ENCODE results near the gene IPCEF1.
"Not testable (repeated sequence)": the region's sequence is repeated elsewhere in the genome, so short reads cannot be mapped to it uniquely, and the experiment has no call there.

IPCEF1 gene

GRCh38 chr6:154251116-154251515 lies 105.5 kb downstream of the IPCEF1 start:
- in situ Hi-C loops (cut with HindIII; ENCODE audit: low sequenced_read_pairs), result no loop called here

DNA sequence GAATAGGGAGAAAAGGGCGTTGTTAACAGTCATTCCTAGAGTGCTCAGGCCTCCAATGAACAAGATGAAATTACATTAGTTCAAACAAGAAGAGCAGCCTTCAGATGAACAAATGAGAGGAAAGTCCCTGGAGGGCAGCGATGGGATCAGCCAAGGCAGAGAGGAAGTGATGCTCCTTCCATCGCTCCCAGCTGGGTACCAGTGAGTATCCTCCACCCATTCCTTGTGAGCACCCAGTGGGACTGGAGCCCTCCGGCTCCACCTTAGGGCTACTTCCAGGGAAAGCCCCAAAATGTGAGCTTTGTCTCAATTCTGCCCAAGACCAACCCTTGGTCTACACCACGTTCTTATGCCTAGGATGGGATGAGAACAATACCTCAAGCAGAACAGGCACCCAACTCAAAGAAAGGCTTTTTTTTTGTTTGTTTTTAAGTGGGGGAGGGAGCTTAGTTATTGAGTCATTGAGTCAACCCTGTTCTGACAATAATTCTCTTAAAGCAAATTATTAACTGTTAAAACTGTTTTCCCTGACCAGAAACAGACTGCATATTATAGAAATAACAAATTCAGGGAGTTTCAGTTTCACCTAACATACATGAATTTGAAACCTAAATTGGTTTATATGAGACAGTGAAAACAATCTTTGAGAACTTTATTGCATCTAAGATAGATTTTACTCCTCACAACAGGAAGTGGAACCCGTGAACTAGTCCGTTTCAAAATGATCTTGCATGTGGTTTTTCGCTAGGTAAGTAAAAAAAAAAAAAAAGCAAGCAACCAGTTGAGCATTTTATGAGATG lies 106.9 kb downstream of the IPCEF1 start:
- in situ Hi-C loops (cut with HindIII; ENCODE audit: low sequenced_read_pairs), result loop anchor here (5.0 kb wide), 1 partner anchor 93 kb away; no protein-coding TSS in a partner anchor

DNA sequence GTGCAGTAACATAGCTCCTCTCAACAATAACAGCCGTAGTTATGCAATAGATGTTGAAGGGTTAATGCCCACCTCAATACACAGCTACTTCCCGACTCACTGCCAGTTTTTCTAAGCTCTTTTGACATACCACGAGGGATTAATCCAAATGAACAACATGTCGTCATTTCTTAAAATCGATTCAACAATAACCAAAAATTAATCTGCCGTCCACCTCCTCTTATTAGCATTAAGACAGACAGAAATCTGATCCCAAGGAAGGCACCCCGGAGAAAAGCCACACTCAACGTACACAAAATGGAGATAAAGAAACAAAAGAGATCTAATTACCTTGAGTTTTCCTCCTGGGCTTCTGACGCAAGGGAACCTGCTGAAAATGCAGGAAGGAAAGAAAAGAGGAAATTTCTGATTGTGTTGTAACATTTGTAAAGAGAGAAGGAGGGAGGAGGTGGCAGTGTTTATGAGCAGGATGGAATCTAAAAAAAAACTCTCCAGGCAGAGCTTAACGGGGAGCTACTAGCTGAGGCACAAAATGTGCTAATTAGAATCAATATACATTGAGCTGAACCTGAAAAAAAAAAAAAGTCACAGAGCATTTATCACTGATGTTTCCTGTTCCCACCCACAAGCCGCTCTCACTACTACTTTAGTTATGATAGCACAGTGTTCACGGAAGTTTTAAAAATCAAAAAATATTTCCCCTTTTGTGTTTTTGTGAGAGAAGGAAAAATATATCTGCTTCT lies 109.3 kb downstream of the IPCEF1 start:
- in situ Hi-C loops (cut with HindIII; ENCODE audit: low sequenced_read_pairs), result loop anchor here (5.0 kb wide), 1 partner anchor 95 kb away; no protein-coding TSS in a partner anchor

DNA sequence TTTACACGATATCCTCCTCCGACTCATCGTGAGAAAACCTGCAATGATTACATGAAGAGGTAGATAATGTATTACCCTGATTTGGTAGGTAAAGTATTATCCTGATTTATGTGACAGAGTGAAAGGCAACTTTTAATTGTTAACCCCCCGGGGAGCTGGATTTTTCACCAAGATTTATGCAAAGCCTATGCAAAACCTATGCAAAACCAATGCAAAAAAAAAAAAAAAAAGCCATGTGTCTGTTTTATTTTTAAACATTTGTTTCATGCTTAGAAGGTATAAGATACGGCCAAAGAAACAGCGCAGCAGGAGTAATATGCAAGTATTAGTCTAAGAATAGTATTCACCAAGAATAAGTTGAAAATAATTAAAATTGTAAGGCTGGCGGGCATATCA lies 109.9 kb downstream of the IPCEF1 start:
- in situ Hi-C loops (cut with HindIII; ENCODE audit: low sequenced_read_pairs), result loop anchor here (5.0 kb wide), 1 partner anchor 96 kb away; no protein-coding TSS in a partner anchor

- in situ Hi-C loops (cut with HindIII; ENCODE audit: low sequenced_read_pairs), result loop anchor here (5.0 kb wide), 1 partner anchor 97 kb away; no protein-coding TSS in a partner anchor
Observed at GRCh38 chr6:154245506-154245905, 111.1 kb downstream of the IPCEF1 start.

DNA sequence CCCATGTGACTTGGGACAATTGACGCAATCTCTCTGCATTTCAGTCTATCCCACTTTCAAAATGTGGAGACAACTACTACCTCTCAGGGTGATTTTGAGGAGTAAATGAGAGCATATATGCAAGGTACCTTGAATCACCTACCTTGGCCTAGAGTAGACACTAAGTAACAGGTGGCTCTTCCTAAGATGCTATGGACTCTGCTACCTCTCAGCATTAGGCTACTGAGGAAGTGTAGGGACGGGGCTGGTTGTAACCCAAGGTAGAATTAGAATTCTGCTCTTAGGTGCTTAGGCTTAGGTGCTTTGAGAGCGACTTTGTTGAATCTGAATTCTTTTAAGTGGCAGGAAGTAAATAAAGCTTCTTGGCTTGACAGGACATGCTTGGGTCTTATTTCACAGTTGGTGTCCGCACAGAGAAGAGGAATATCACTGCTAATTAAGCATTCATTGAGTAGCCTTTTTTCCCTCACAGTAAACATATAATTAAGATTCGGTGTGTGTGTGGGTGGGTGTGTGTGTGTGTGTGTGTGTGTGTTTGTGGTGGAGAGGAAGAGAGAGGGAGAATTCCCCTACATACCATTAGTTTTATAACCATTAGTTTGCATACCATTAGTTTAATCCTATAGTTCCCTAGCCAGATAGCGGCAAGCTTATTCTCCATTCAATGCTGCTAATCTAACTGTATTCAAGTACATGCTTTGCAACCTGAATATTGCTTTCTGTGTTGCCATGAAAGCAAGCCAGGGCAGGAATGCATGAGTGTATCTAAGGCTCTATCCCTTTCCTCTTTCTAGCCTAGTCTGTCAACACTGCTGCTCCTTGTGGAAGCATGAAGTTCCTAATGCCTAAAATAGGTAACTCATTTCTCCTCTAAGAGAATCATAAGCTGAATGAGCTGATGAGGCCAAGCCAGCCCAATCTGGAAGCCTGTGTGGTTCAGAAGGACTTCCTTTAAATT lies 112.5 kb downstream of the IPCEF1 start:
- in situ Hi-C loops (cut with HindIII; ENCODE audit: low sequenced_read_pairs), result no loop called here

DNA sequence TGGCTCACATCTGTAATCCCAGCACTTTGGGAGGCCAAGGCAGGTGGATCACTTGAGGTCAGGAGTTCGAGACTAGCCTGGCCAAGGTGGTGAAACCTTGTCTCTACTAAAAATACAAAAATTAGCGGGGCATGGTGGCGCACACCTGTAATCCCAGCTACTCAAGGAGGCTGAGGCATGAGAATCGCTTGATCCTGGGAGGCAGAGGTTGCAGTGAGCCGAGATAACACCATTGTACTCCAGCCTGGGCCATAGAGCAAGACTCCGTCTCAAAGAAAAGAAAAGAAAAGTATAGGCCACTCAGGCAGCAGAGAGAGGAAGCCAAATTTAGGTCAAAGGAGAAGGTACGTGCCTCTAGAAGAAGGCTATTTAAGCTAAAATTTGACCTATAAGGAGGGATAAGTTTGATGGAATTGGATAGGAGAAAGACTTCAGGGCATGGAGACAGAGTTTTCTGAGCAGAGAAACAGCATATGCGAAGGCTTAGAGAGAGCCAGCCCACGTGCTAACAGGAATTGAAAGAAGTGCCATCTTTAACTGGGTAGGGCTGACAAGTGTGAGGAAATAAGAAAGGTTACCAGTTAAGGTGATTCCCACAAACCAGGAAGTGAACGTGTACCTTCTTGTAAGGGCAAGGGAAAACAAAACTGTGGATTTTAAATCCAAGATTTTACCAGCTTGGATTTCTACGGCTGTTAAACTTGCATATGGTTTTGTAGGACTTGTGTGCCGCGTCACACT lies 113.8 kb downstream of the IPCEF1 start:
- in situ Hi-C loops (cut with HindIII; ENCODE audit: low sequenced_read_pairs), result no loop called here

DNA sequence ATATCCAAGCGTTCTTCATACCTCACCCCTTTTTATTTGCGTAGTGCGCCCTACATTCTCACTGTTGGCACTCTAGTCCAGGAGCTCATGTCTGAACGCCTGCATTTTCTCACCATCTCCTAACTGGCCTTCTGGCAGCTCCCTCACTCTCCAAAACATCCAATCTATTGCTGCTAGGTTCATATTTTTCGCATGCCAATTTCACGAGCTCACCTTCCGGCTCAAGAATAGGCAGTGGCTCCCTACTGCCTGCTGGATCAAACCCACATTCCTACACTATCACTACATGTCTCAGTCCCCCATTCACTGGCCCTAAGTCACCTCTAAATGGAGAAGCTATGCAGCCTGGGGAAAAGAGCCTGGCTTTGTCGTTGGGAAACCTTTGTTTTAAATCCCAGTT lies 115.0 kb downstream of the IPCEF1 start:
- in situ Hi-C loops (cut with HindIII; ENCODE audit: low sequenced_read_pairs), result no loop called here

DNA sequence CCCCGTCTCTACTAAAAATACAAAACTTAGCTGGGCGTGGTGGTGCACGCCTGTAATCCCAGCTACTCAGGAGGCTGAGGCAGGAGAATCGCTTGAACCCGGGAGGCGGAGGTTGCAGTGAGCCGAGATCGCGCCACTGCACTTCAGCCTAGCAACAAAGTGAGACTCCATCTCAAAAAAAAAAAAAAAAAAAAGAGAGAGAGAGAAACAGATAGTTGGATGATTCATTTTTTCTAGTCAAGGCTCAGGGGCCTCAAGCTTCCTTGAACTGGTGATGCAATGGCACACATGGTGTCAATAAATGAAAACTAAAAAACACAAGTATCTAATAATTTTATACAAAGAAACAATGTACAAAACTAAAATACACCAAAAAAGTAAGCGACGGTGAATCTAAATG lies 115.5 kb downstream of the IPCEF1 start:
- in situ Hi-C loops (cut with HindIII; ENCODE audit: low sequenced_read_pairs), result not testable (repeated sequence)

GRCh38 chr6:154239392-154239791 lies 117.2 kb downstream of the IPCEF1 start:
- in situ Hi-C loops (cut with HindIII; ENCODE audit: low sequenced_read_pairs), result no loop called here

GRCh38 chr6:154238831-154239230 lies 117.8 kb downstream of the IPCEF1 start:
- in situ Hi-C loops (cut with HindIII; ENCODE audit: low sequenced_read_pairs), result no loop called here

- in situ Hi-C loops (cut with HindIII; ENCODE audit: low sequenced_read_pairs), result no loop called here
Observed at GRCh38 chr6:154236646-154237301, 119.8 kb downstream of the IPCEF1 start.

DNA sequence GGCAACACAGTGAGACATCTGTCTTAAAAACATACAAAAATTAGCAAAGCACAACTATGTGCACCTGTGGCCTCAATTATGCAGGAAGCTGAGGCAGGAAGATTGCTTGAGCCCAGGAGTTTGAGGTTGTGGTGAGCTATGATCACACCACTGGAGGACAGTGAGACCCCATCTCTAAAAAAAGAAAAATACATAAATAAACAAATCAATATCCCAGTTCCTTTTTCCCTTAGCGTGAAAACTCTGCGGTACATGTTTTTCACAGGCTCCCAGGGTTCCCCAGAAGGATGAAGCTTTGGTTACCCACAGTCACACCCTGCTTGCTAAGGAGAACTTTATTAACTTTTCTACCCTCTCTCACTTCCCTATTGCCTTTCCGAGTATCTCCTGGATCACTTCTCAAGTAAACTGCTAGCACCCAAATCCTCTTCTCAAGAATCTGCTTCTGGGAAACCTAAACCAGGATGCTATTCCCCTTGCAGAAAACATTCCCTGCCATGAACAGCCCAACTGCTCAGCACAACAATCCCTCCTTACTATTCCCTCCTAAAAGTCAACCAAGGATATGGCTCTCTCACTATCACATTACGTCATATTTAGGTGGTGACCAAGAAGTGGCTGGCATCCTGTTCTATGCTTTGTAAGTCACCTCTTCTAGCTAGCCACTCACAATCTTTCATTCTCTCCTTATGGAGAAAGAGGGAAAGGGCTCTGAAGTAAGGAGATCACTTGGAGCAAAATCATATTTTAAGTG lies 122.4 kb downstream of the IPCEF1 start:
- in situ Hi-C loops (cut with HindIII; ENCODE audit: low sequenced_read_pairs), result no loop called here

- in situ Hi-C loops (cut with HindIII; ENCODE audit: low sequenced_read_pairs), result no loop called here
Observed at GRCh38 chr6:154233383-154233782, 123.2 kb downstream of the IPCEF1 start.

DNA sequence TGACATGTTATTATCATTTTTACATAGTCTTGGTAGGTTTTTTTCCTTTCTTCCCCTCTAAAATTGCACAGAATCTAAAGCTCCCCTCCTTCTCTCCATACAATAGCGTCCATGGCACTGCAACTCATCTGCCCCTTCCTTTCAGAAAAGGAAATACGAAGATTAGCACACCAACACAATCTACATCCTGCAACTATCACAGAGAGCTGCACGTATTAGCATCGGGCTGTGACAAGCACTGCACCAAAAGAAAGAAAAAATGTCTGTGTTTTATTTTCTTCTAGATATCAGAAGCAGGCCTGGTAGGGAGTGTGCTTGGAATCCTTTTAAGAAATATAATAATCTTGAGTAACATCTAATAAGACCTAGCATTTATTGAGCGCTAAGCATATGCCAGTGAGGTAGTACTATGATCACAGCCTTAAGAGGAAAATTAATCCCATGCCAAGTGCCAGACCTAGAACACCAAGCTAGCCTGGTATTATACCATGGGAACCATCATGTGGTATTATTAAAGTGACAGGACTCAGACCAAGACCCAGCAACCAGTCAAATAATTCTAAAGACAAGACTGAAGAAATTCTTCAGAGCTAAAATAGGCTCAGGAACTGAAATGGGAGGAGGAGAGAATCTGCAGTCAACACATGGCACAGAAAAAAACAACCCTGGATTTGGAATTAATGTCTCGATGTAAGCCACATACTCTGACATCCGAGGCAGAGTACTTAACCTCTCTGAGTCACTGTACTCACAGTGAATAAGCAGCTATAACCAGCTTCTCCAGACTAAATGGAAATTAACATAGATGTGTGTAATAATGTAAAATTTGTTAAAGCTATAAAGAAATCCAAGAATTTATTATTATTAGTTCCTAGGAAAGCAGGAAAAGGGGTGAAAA lies 124.3 kb downstream of the IPCEF1 start:
- in situ Hi-C loops (cut with HindIII; ENCODE audit: low sequenced_read_pairs), result no loop called here

GRCh38 chr6:154230910-154231595 lies 125.5 kb downstream of the IPCEF1 start:
- in situ Hi-C loops (cut with HindIII; ENCODE audit: low sequenced_read_pairs), result no loop called here

DNA sequence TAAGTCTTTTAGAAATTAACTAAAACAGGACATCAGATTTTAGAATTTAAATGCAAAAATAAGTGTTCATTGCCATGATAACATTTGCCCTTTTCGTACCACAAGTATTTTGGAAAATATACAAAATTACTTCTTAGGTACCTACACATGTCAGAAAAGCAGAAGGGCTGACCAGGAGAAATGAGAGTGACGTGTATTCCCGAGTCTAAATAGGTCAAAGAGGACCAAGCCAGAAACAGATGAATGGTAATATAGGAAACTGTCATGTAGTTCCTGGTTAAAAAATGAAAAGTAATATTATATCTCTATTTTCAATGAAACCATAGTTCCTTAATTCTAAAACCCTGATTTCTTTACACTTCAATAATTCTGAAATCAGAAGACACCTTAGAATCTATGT lies 126.2 kb downstream of the IPCEF1 start:
- in situ Hi-C loops (cut with HindIII; ENCODE audit: low sequenced_read_pairs), result no loop called here

All from endothelial cell of hepatic sinusoid (primary cell).